Astrocyte of the cerebellum (primary cell): ENCODE results near the gene CDKL5.

Experiments
- DNase-seq: peaks from one replicate; pipeline ENCODE4 v3.0.0-alpha.2; 2011; ENCODE audit warnings: low read depth
- H3K4me3 ChIP-seq: 2 replicates; pipeline ENCODE4 v1.5.1; 2011; ENCODE audit warnings: mild to moderate bottlenecking, low read depth, low read length, moderate library complexity
- CTCF ChIP-seq: IDR thresholded peaks from 2 replicates; pipeline ENCODE4 v1.5.1; 2012; ENCODE audit warnings: low read length, low read depth, moderate library complexity, mild to moderate bottlenecking; ENCODE audit errors: missing control alignments
- in situ Hi-C: cut with HindIII; loops from 2 replicates; pipeline ENCODE4 v1.10.0; 2017; ENCODE audit warnings: low sequenced_read_pairs

CDKL5 gene

GRCh38 chrX:18698737-18699650 is 273.6 kb downstream of the CDKL5 start:
- H3K4me3 ChIP-seq = no peak overlapping the region
- no peak for DNase-seq
- in situ Hi-C loops = no loop called here

GRCh38 chrX:18701621-18702361 is 276.4 kb downstream of the CDKL5 start:
- no peak overlapping the region for H3K4me3 ChIP-seq
- in situ Hi-C loops = no loop called here
- peak; percentile 8 for DNase-seq
- no peak for TF ChIP-seq CTCF

More at GRCh38 chrX:18698737-18699650, 273.6 kb downstream of the CDKL5 start:
- TF ChIP-seq CTCF = no peak

- in situ Hi-C loops = no loop called here
- H3K4me3 ChIP-seq = no peak overlapping the region
- peak; percentile 11 for DNase-seq
- TF ChIP-seq CTCF = no peak
Measured at GRCh38 chrX:18702362-18703195, 277.2 kb downstream of the CDKL5 start.
